HEK293 (cell line): Measurements from ENCODE around the gene AP1B1.

Experiments
- CTCF ChIA-PET: fragments of 350-600 bp; formaldehyde crosslinking; extraction: SDS; loops from one replicate; lab custom pipeline; 2021; ENCODE audit warnings: antibody characterized with exemption; lab: Yijun Ruan, JAX
- POLR2A ChIA-PET: fragments of 300-600 bp; formaldehyde crosslinking; extraction: SDS; loops from one replicate; lab custom pipeline; 2020; ENCODE audit warnings: antibody characterized with exemption, inconsistent platforms; lab: Yijun Ruan, JAX
- H3K27ac ChIP-seq: fragments of 200-500 bp; sonication (Bioruptor generic); 2 replicates; pipeline ENCODE4 v1.5.1; 2014; ENCODE audit warnings: low read depth, low read length, control low read depth, inconsistent platforms; ENCODE audit errors: extremely low read depth
- H3K36me3 ChIP-seq, 2 experiments: fragments of 200-500 bp in 1 of 2; sonication (Bioruptor generic) in 1 of 2; 1 replicate in 1 of 2; 2 replicates in 1 of 2; pipeline ENCODE4 v1.5.1; 2014 to 2017; ENCODE audit warnings: inconsistent platforms in 2 of 2, low read length in 2 of 2; ENCODE audit not compliant: control insufficient read depth in 2 of 2, insufficient read depth in 1 of 2
- H3K4me1 ChIP-seq: fragments of 200-500 bp; sonication (Bioruptor generic); 2 replicates; pipeline ENCODE4 v1.5.1; 2014; ENCODE audit warnings: mild to moderate bottlenecking, low read length, inconsistent platforms; ENCODE audit not compliant: control insufficient read depth, insufficient read depth
- H3K4me3 ChIP-seq: 2 replicates; pipeline ENCODE4 v1.5.1; 2011; ENCODE audit warnings: low read depth, mild to moderate bottlenecking, control low read depth, low read length, moderate library complexity
- H3K9me3 ChIP-seq: fragments of 200-500 bp; sonication (Bioruptor generic); 2 replicates; pipeline ENCODE4 v1.5.1; 2014; ENCODE audit warnings: low read depth, low read length, inconsistent platforms; ENCODE audit not compliant: control insufficient read depth, insufficient read depth
- GLI4 ChIP-seq: fragments of 450-650 bp; formaldehyde crosslinking; IDR thresholded peaks from 2 replicates; pipeline ENCODE4 v1.5.1; 2016; ENCODE audit warnings: missing biosample characterization, missing genetic modification characterization
- PBX3 ChIP-seq: sonication (generic); formaldehyde crosslinking; IDR thresholded peaks from 2 replicates; pipeline ENCODE4 v1.8.1; 2022; ENCODE audit warnings: mild to moderate bottlenecking, moderate library complexity, missing genetic modification reagents
- YY1 ChIP-seq: fragments of 450-650 bp; formaldehyde crosslinking; IDR thresholded peaks from 2 replicates; pipeline ENCODE4 v1.5.1; 2018; ENCODE audit warnings: missing biosample characterization, missing genetic modification characterization
- ZFP3 ChIP-seq: fragments of 450-650 bp; formaldehyde crosslinking; IDR thresholded peaks from 2 replicates; pipeline ENCODE4 v1.5.1; 2016; ENCODE audit warnings: low read depth, missing biosample characterization, missing genetic modification characterization
- ZNF23 ChIP-seq: fragments of 450-650 bp; formaldehyde crosslinking; IDR thresholded peaks from 2 replicates; pipeline ENCODE4 v1.5.1; 2016; ENCODE audit warnings: missing biosample characterization, missing genetic modification characterization, borderline replicate concordance
- ZNF449 ChIP-seq: fragments of 450-650 bp; formaldehyde crosslinking; IDR thresholded peaks from 2 replicates; pipeline ENCODE4 v1.5.1; 2017; ENCODE audit warnings: missing biosample characterization, mild to moderate bottlenecking, missing genetic modification characterization, moderate library complexity
- ZNF548 ChIP-seq: fragments of 450-650 bp; formaldehyde crosslinking; IDR thresholded peaks from 2 replicates; pipeline ENCODE4 v1.5.1; 2016; ENCODE audit warnings: missing biosample characterization, missing genetic modification characterization
- ZNF645 ChIP-seq: fragments of 450-650 bp; formaldehyde crosslinking; IDR thresholded peaks from 2 replicates; pipeline ENCODE4; 2016; ENCODE audit warnings: missing biosample characterization, missing genetic modification characterization
- TF ChIP-seq, protein P1 (sequence below): fragments of 450-650 bp; formaldehyde crosslinking; IDR thresholded peaks from 2 replicates; pipeline ENCODE4 v1.5.1; 2016; ENCODE audit warnings: missing biosample characterization, missing genetic modification characterization
- TF ChIP-seq, protein P2 (sequence below): fragments of 450-650 bp; formaldehyde crosslinking; IDR thresholded peaks from 2 replicates; pipeline ENCODE4 v1.5.1; 2016; ENCODE audit warnings: missing biosample characterization, missing genetic modification characterization

AP1B1 gene

GRCh38 chr22:29385748-29386147 is 2.6 kb downstream of the AP1B1 start:
- no peak overlapping the region for H3K4me3 ChIP-seq
- ChIA-PET POLR2A (interaction anchor here (0.6 kb wide), 1 partner anchor 42 kb away, joined by 3 read pairs; no protein-coding TSS in a partner anchor), CTCF (interaction anchor here (0.6 to 1.4 kb wide), 5 partner anchors 9 to 772 kb away, joined by 3 to 4 read pairs (median 3); no protein-coding TSS in a partner anchor)
- H3K36me3 ChIP-seq: peaks cover 13 to 50% of the 10 kb centered on the region in 2 experiments; a peak in 2 of 3 replicates
- no peak overlapping the region for H3K27ac ChIP-seq
- H3K9me3 ChIP-seq: no peaks in the 10 kb centered on the region
- TF ChIP-seq ZNF449 (no peak), PBX3 (CRISPR knock-in tag) (no peak), YY1 (no peak), ZNF645 (tag by site-specific recombination) (no peak), ZFP3 (no peak), ZNF23 (tag by site-specific recombination) (no peak)
- H3K4me1 ChIP-seq: peaks cover 6% of the 10 kb centered on the region; the same call in 1 of the 2 replicates

- peaks cover 6% of the 10 kb centered on the region; the same call in 1 of the 2 replicates for H3K4me1 ChIP-seq
- peaks cover 13 to 53% of the 10 kb centered on the region in 2 experiments; a peak in 2 of 3 replicates for H3K36me3 ChIP-seq
- no peaks in the 10 kb centered on the region for H3K9me3 ChIP-seq
- no peak overlapping the region for H3K4me3 ChIP-seq
- no peak overlapping the region for H3K27ac ChIP-seq
- TF ChIP-seq GLI4 (tag by site-specific recombination): peak; percentile 63; the same call in 1 of the 2 replicates
- no peak for TF ChIP-seq ZNF548 (tag by site-specific recombination)
- POLR2A ChIA-PET: interaction anchor here (0.6 kb wide), 1 partner anchor 41 kb away, joined by 3 read pairs; no protein-coding TSS in a partner anchor
- CTCF ChIA-PET: interaction anchor here (0.6 to 1.4 kb wide), 6 partner anchors 10 to 773 kb away, joined by 3 to 4 read pairs (median 4); no protein-coding TSS in a partner anchor
Measured at GRCh38 chr22:29385151-29385704, 3.1 kb downstream of the AP1B1 start.

DNA sequence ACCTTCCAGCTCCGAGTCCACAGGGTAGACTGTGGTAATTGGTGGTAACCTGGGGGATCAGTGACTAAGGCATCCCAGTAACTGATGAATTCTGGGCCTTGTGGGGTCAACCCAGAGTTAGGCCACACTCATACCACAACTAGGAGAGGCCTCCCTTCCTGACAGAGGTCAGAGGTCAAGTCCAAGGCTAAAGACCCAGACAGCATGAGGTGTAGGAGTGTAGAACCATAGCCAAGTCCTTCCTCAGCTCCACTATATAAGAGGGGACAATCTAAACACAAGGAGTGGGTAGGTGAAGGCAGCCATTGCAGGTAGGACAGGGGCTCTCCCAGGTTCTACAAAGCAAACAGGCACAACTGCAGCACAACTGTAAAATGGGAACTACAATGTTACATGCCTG is 4.6 kb downstream of the AP1B1 start:
- ChIA-PET CTCF (interaction anchor here (0.6 to 0.8 kb wide), 3 partner anchors 8 to 170 kb away, joined by 4 to 6 read pairs (median 4); partner anchors contain the start of gene THOC5), POLR2A (no interaction called here)
- Histone ChIP-seq H3K4me1 (peaks cover 5% of the 10 kb centered on the region; the same call in 1 of the 2 replicates), H3K4me3 (no peak overlapping the region), H3K36me3 (peaks cover 13 to 63% of the 10 kb centered on the region in 2 experiments; a peak in 2 of 3 replicates), H3K9me3 (no peaks in the 10 kb centered on the region), H3K27ac (no peak overlapping the region)
- TF ChIP-seq, protein P1, sequence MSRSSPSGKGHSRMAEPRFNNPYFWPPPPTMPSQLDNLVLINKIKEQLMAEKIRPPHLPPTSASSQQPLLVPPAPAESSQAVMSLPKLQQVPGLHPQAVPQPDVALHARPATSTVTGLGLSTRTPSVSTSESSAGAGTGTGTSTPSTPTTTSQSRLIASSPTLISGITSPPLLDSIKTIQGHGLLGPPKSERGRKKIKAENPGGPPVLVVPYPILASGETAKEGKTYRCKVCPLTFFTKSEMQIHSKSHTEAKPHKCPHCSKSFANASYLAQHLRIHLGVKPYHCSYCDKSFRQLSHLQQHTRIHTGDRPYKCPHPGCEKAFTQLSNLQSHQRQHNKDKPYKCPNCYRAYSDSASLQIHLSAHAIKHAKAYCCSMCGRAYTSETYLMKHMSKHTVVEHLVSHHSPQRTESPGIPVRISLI: no peak
- TF ChIP-seq, protein P2, sequence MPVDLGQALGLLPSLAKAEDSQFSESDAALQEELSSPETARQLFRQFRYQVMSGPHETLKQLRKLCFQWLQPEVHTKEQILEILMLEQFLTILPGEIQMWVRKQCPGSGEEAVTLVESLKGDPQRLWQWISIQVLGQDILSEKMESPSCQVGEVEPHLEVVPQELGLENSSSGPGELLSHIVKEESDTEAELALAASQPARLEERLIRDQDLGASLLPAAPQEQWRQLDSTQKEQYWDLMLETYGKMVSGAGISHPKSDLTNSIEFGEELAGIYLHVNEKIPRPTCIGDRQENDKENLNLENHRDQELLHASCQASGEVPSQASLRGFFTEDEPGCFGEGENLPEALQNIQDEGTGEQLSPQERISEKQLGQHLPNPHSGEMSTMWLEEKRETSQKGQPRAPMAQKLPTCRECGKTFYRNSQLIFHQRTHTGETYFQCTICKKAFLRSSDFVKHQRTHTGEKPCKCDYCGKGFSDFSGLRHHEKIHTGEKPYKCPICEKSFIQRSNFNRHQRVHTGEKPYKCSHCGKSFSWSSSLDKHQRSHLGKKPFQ (tag by site-specific recombination): no peak
